Neural crest cell (in vitro differentiated cells): Measurements from ENCODE around the gene UGGT2. TPM values are rescaled to one million over a fixed set of nuclear protein-coding genes. Genes with fewer than 3 reads are reported as not detected.

Source experiments
- DNase-seq: peaks from one replicate; pipeline ENCODE4 v3.0.0; 2021; ENCODE audit warnings: low read depth, mixed read lengths, low spot score
- H3K27ac Mint-ChIP-seq: one replicate; pipeline ENCODE4 v1.8.0; 2021; ENCODE audit warnings: mild to moderate bottlenecking, mixed read lengths; ENCODE audit not compliant: unreplicated experiment
- H3K27me3 Mint-ChIP-seq: 2 replicates; pipeline ENCODE4 v1.8.0; 2021; ENCODE audit warnings: low read depth, mild to moderate bottlenecking, mixed read lengths
- H3K36me3 Mint-ChIP-seq: 2 replicates; pipeline ENCODE4 v1.8.0; 2021; ENCODE audit warnings: low read depth, mild to moderate bottlenecking, mixed read lengths
- H3K4me1 Mint-ChIP-seq: 2 replicates; pipeline ENCODE4 v1.8.0; 2021; ENCODE audit warnings: mixed read lengths
- H3K4me3 Mint-ChIP-seq: one replicate; pipeline ENCODE4 v1.8.0; 2021; ENCODE audit warnings: mild to moderate bottlenecking, mixed read lengths
- H3K9me3 Mint-ChIP-seq: 2 replicates; pipeline ENCODE4 v1.8.0; 2021; ENCODE audit warnings: mixed read lengths
- total RNA-seq: library from RNA; stranded (reverse); gene quantifications from 2 replicates; pipeline ENCODE4 v1.2.1, GENCODE V29; 2021
- TF ChIP-seq, protein P1 (sequence below): fragments of 200-600 bp; sonication (generic); conservative IDR thresholded peaks from 2 replicates; pipeline ENCODE4 v1.5.0; 2021; ENCODE audit warnings: antibody characterized with exemption, mild to moderate bottlenecking

Gene UGGT2
- total RNA-seq, 1 donor from 2014 or later, result 32.9 TPM

DNA sequence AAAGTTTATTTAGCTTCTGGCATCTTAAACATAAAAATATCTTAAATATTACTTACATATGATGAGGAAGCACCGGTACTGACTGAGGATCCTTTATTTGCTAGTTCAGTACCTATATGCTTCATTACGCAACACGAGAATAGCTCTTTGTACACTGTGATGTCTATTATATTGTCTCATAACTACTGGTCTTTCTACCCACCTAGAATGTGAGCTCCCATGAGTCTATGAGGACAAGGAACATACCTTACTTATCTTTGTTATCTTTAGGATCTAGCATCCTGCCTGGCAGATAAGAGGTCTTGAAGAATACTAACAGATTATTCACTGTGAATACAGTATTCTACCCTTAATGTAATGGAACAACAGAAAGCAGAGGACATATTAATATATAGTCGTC is 251.4 kb downstream of the UGGT2 start:
- Mint-ChIP-seq H3K36me3 (peaks cover 45% of the 10 kb centered on the region), H3K4me3 (no peak overlapping the region), H3K9me3 (peaks cover 18% of the 10 kb centered on the region), H3K27me3 (no peaks in the 10 kb centered on the region), H3K4me1 (no peaks in the 10 kb centered on the region), H3K27ac (no peak overlapping the region)
- no peak for DNase-seq
- TF ChIP-seq, protein P1, sequence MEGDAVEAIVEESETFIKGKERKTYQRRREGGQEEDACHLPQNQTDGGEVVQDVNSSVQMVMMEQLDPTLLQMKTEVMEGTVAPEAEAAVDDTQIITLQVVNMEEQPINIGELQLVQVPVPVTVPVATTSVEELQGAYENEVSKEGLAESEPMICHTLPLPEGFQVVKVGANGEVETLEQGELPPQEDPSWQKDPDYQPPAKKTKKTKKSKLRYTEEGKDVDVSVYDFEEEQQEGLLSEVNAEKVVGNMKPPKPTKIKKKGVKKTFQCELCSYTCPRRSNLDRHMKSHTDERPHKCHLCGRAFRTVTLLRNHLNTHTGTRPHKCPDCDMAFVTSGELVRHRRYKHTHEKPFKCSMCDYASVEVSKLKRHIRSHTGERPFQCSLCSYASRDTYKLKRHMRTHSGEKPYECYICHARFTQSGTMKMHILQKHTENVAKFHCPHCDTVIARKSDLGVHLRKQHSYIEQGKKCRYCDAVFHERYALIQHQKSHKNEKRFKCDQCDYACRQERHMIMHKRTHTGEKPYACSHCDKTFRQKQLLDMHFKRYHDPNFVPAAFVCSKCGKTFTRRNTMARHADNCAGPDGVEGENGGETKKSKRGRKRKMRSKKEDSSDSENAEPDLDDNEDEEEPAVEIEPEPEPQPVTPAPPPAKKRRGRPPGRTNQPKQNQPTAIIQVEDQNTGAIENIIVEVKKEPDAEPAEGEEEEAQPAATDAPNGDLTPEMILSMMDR, result no peak

DNA sequence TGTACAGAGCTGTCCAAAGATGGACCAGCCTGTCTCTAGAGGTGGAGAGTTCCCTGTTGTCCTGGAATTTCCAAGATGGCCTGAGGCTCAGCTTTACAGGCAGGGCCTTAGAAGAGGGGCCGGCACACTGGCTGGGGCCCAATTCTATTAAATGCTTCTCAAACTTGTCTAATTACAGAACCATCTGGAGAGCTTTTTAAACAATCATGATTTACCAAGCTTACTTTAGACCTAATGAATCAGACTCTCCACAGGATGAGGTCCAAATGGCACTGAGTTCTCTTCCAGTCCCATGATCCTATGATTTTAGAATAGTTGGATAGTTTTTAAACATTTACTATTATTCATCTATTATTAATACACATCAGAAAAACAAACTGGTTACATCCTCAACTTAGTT is 252.8 kb downstream of the UGGT2 start:
- Mint-ChIP-seq H3K27ac (no peak overlapping the region), H3K4me3 (no peak overlapping the region), H3K9me3 (peaks cover 13% of the 10 kb centered on the region), H3K27me3 (no peaks in the 10 kb centered on the region), H3K4me1 (no peaks in the 10 kb centered on the region), H3K36me3 (peaks cover 35% of the 10 kb centered on the region)
- no peak for DNase-seq
- TF ChIP-seq, protein P1, result no peak

DNA sequence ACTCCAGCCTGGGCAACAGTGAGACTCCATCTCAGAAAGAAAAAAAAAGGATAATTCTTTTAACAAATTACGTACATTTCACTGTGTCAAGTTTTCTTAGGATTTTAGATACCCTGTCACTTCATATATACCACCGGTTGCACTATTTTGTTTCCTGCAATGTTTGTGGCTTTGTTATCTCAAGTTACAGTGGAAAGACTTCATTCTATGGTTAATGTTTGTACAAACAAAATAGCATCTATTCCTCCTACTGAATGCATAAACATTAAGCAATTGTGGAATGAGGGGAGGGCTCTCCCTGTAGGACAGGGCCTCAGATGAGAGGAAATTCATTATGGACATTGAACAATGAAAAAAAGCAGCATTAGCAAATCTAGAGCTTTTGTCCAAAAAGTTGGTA is 256.2 kb downstream of the UGGT2 start:
- Mint-ChIP-seq H3K4me1 (no peaks in the 10 kb centered on the region), H3K36me3 (peaks cover 22% of the 10 kb centered on the region), H3K27ac (no peak overlapping the region), H3K4me3 (no peak overlapping the region), H3K9me3 (no peaks in the 10 kb centered on the region), H3K27me3 (no peaks in the 10 kb centered on the region)
- TF ChIP-seq, protein P1, result no peak
- DNase-seq, result no peak

DNA sequence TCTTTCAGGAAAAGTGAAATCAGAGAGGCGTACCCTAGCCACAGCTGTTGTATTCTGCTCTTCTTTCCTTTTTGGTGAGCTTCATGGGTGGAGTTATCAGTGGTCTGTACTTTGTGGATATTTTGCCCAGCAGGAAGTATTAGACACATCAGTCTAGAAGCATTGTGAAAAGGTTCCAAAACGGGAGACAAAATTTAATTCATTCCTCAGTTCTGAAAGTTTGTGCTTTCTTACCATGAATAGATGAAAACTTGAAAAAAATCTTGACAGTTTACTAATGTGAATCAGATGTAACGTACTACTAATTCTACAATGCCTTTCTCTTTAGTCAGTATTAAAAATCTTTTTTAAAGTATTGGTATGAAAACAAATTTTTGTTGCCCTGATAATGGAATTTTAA is 259.4 kb downstream of the UGGT2 start:
- Mint-ChIP-seq H3K4me3 (no peak overlapping the region), H3K4me1 (no peaks in the 10 kb centered on the region), H3K36me3 (peaks cover 28% of the 10 kb centered on the region), H3K27me3 (no peaks in the 10 kb centered on the region), H3K9me3 (peaks cover 7% of the 10 kb centered on the region), H3K27ac (no peak overlapping the region)
- TF ChIP-seq, protein P1, result no peak
- DNase-seq, result no peak

DNA sequence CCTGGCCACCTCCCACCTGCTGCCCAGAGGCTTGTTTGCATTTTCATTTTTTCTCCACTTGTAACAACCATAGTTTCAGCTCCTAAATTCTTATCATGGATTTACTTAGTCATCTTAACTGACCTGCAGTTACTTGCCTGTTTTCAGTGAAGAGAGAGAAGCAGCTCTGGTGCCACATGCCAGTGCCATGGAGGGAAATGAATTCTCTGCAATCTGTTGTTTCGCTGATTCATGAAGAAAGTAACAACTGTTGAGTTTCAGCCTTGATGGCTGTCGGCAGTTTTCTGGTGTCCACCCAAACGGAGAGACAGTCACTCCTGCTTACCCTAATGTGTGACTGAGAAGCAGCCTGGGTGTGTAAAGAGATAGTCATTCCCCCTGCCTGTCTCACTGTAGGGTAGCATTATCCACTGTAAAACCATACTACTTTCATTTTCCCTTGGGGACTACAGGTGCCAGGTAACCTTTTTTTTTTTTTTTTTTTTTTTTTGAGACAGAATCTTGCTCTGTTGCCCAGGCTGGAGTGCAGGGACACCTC is 260.1 kb downstream of the UGGT2 start:
- no peaks in the 10 kb centered on the region for H3K27me3 Mint-ChIP-seq
- H3K4me1 Mint-ChIP-seq, result no peaks in the 10 kb centered on the region
- peaks cover 32% of the 10 kb centered on the region for H3K36me3 Mint-ChIP-seq

More for the DNA sequence above, 260.1 kb downstream of the UGGT2 start:
- TF ChIP-seq, protein P1, result no peak
- Mint-ChIP-seq H3K4me3 (no peak overlapping the region), H3K9me3 (peaks cover 7% of the 10 kb centered on the region), H3K27ac (no peak overlapping the region)
- no peak for DNase-seq
